Activated B cell treated with CpG ODN at 0.5 μM for 24 hours (primary cell): Measurements from ENCODE around the gene LDLRAD4. TPM values are rescaled to one million over a fixed set of nuclear protein-coding genes. Genes with fewer than 3 reads are reported as not detected.

ENCODE experiments used
- ATAC-seq: fragments of 200-7000 bp; cut with Tn5 transposase; one replicate; pipeline ENCODE4 v1.10.0; 2021; ENCODE audit warnings: low read depth, mild to moderate bottlenecking, moderate library complexity
- CTCF ChIA-PET: fragments of 350-600 bp; sonication (Branson Sonifier 250); formaldehyde crosslinking; loops from one replicate; lab custom pipeline; 2021; ENCODE audit warnings: antibody characterized with exemption; lab: Charles Lee
- POLR2A ChIA-PET: fragments of 350-600 bp; sonication (Branson Sonifier 250); formaldehyde crosslinking; loops from one replicate; lab custom pipeline; 2021; ENCODE audit warnings: antibody characterized with exemption; lab: Charles Lee
- DNase-seq: peaks from one replicate; pipeline ENCODE4 v3.0.0; 2022
- H3K27ac Mint-ChIP-seq: one replicate; pipeline ENCODE4 v1.8.0; 2020; ENCODE audit warnings: mixed read lengths
- H3K27me3 Mint-ChIP-seq: one replicate; pipeline ENCODE4 v1.8.0; 2021; ENCODE audit warnings: mixed read lengths
- H3K36me3 Mint-ChIP-seq: one replicate; pipeline ENCODE4 v1.8.0; 2021; ENCODE audit warnings: low read depth, mixed read lengths
- H3K4me1 Mint-ChIP-seq: one replicate; pipeline ENCODE4 v1.8.0; 2021; ENCODE audit warnings: mixed read lengths
- H3K4me3 Mint-ChIP-seq: one replicate; pipeline ENCODE4 v1.8.0; 2020; ENCODE audit warnings: mild to moderate bottlenecking, mixed read lengths
- H3K9me3 Mint-ChIP-seq: one replicate; pipeline ENCODE4 v1.8.0; 2020; ENCODE audit warnings: mixed read lengths
- CTCF ChIP-seq: fragments of 200-600 bp; IDR thresholded peaks from one replicate; pipeline ENCODE4 v1.8.0; 2022; ENCODE audit warnings: antibody characterized with exemption, mild to moderate bottlenecking
- intact Hi-C: fragments of 100-400 bp; cut with micrococcal nuclease; formaldehyde crosslinking; loops from one replicate; pipeline ENCODE4 v1.15.1; 2024
- total RNA-seq: library from RNA; stranded (reverse); gene quantifications from 2 replicates; pipeline ENCODE4 v1.2.3, GENCODE V29; 2022

LDLRAD4 gene
- total RNA-seq, 1 donor from 2014 or later, result 66.9 TPM

GRCh38 chr18:13518382-13518781 is 299.8 kb downstream of the LDLRAD4 start:
- ATAC-seq (no peak), DNase-seq (no peak)
- Mint-ChIP-seq H3K27ac (no peak overlapping the region), H3K9me3 (peaks cover 6% of the 10 kb centered on the region), H3K27me3 (no peaks in the 10 kb centered on the region), H3K4me3 (no peak overlapping the region), H3K4me1 (peaks cover 9% of the 10 kb centered on the region), H3K36me3 (peaks cover 22% of the 10 kb centered on the region)
- ChIA-PET CTCF (no interaction called here), POLR2A (no interaction called here)
- intact Hi-C loops, result no loop called here
- TF ChIP-seq CTCF, result no peak

- peaks cover 9% of the 10 kb centered on the region for H3K4me1 Mint-ChIP-seq
Measured at GRCh38 chr18:13520306-13520705, 301.7 kb downstream of the LDLRAD4 start.

GRCh38 chr18:13520741-13521140 is 302.2 kb downstream of the LDLRAD4 start:
- CTCF ChIA-PET, result no interaction called here
- ATAC-seq, result no peak

More at GRCh38 chr18:13520306-13520705, 301.7 kb downstream of the LDLRAD4 start:
- no peak overlapping the region for H3K27ac Mint-ChIP-seq
- H3K4me3 Mint-ChIP-seq, result no peak overlapping the region
- intact Hi-C loops, result no loop called here
- TF ChIP-seq CTCF, result no peak
- DNase-seq, result no peak
- ATAC-seq, result no peak
- CTCF ChIA-PET, result interaction anchor here (1.1 to 1.3 kb wide), 2 partner anchors 9 to 37 kb away, joined by 3 to 4 read pairs; no protein-coding TSS in a partner anchor
- H3K9me3 Mint-ChIP-seq, result peaks cover 6% of the 10 kb centered on the region
- POLR2A ChIA-PET, result no interaction called here
- H3K36me3 Mint-ChIP-seq, result peaks cover 23% of the 10 kb centered on the region
- no peaks in the 10 kb centered on the region for H3K27me3 Mint-ChIP-seq

GRCh38 chr18:13521418-13521817 is 302.9 kb downstream of the LDLRAD4 start:
- Mint-ChIP-seq H3K9me3 (peaks cover 6% of the 10 kb centered on the region), H3K4me1 (peaks cover 9% of the 10 kb centered on the region), H3K36me3 (peaks cover 18% of the 10 kb centered on the region), H3K27me3 (no peaks in the 10 kb centered on the region), H3K27ac (no peak overlapping the region), H3K4me3 (no peak overlapping the region)
- intact Hi-C loops, result no loop called here
- CTCF ChIA-PET, result no interaction called here
- POLR2A ChIA-PET, result no interaction called here
- ATAC-seq, result no peak
- no peak for TF ChIP-seq CTCF
- DNase-seq, result no peak

More at GRCh38 chr18:13520741-13521140, 302.2 kb downstream of the LDLRAD4 start:
- no peak for DNase-seq
- POLR2A ChIA-PET, result no interaction called here
- no peak for TF ChIP-seq CTCF
- H3K27ac Mint-ChIP-seq, result no peak overlapping the region
- peaks cover 6% of the 10 kb centered on the region for H3K9me3 Mint-ChIP-seq
- H3K36me3 Mint-ChIP-seq, result peaks cover 21% of the 10 kb centered on the region
- no peaks in the 10 kb centered on the region for H3K27me3 Mint-ChIP-seq
- H3K4me3 Mint-ChIP-seq, result no peak overlapping the region
- peaks cover 9% of the 10 kb centered on the region for H3K4me1 Mint-ChIP-seq
- intact Hi-C loops, result no loop called here

GRCh38 chr18:13522256-13522655 is 303.7 kb downstream of the LDLRAD4 start:
- peaks cover 12% of the 10 kb centered on the region for H3K36me3 Mint-ChIP-seq
- POLR2A ChIA-PET, result no interaction called here
- no peaks in the 10 kb centered on the region for H3K27me3 Mint-ChIP-seq

More at GRCh38 chr18:13522256-13522655, 303.7 kb downstream of the LDLRAD4 start:
- CTCF ChIA-PET, result no interaction called here
- TF ChIP-seq CTCF, result no peak
- no peak for DNase-seq
- no peak for ATAC-seq
- Mint-ChIP-seq H3K4me3 (no peak overlapping the region), H3K9me3 (peaks cover 6% of the 10 kb centered on the region), H3K27ac (no peak overlapping the region), H3K4me1 (peaks cover 9% of the 10 kb centered on the region)
- intact Hi-C loops, result no loop called here
